Lower lobe of right lung (tissue), 2 donors: ENCODE results near the gene MC1R. TPM values are rescaled to one million over a fixed set of nuclear protein-coding genes. Genes with fewer than 3 reads are reported as not detected.
"Not testable (repeated sequence)": the region's sequence is repeated elsewhere in the genome, so short reads cannot be mapped to it uniquely, and the experiment has no call there.

ENCODE experiments used
- ATAC-seq, 2 donors: fragments of 200-7000 bp; cut with Tn5 transposase; one replicate each; pipeline ENCODE4 v1.9.1; 2020 to 2022; ENCODE audit warnings: mild to moderate bottlenecking in 2 of 2, moderate library complexity in 2 of 2
- DNase-seq: peaks from one replicate; pipeline ENCODE4 v3.0.0-alpha.2; 2020
- H3K27ac ChIP-seq: fragments of 200-600 bp; one replicate; pipeline ENCODE4 v1.8.0; 2022
- H3K27me3 ChIP-seq: fragments of 200-600 bp; one replicate; pipeline ENCODE4 v1.8.0; 2022; ENCODE audit warnings: low read depth
- H3K36me3 ChIP-seq: fragments of 200-600 bp; one replicate; pipeline ENCODE4 v1.8.0; 2022; ENCODE audit warnings: mild to moderate bottlenecking
- H3K4me1 ChIP-seq: fragments of 200-600 bp; one replicate; pipeline ENCODE4 v1.8.0; 2022
- H3K4me3 ChIP-seq: fragments of 200-600 bp; one replicate; pipeline ENCODE4 v1.8.0; 2022; ENCODE audit warnings: mild to moderate bottlenecking
- H3K9me3 ChIP-seq: fragments of 200-600 bp; one replicate; pipeline ENCODE4 v1.8.0; 2022
- intact Hi-C: fragments of 100-400 bp; cut with DNase I; formaldehyde crosslinking; loops from one replicate; pipeline ENCODE4 v1.11.0; 2022
- total RNA-seq: library from RNA; stranded (reverse); fragmentation: NEBNext Ultra II Directional; extraction: Animal tissue kit (Norgen Biotek cat#: 25700); gene quantifications from one replicate; pipeline ENCODE4 v1.2.1, GENCODE V29; 2021
- TF ChIP-seq, protein P1 (sequence below): fragments of 200-600 bp; IDR thresholded peaks from one replicate; pipeline ENCODE4 v1.8.0; 2022; ENCODE audit warnings: antibody characterized with exemption, mild to moderate bottlenecking
- donor health status: DM: no; HTN: yes; CAD: no; lungs with severe emphysema.

Gene MC1R
- total RNA-seq, 1 donor from 2014 or later = 5.3 TPM

DNA sequence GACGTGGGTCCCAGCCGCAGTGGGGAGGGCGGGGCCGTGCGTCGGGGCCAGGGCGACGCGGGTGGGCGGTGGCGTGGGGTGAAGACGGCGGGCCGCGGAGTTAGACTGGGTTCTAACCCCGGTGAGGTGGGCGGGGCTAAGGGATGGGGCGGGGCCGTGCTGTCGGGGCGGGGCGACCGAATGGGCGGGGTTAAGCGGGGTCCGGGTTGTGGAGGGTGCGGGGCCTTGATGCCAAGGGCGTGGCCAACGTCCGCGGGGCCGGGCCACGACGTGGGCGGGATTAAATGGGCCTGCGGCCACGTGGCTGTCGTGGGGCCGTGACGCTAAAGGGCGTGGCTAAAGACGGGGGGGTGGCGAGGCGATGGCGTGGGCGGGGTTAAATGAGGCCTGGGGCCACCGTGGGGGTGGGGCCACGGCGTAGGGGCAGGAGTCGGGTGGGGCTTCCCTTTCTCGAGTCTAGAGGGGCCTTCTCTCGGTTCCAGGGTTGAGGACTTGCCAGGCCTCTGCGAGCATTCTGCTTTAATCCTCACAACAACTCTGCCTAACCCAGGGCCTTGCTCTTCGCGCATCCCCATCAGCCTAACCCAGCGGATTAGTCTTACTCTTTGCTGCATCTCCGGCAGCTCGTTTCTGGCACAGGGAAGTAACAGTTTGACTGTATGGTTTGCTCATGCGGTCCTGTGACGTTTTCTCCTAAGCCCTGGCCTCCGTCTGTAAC lies 44.5 kb upstream of the MC1R start:
- intact Hi-C loops = no loop called here
- TF ChIP-seq, protein P1, sequence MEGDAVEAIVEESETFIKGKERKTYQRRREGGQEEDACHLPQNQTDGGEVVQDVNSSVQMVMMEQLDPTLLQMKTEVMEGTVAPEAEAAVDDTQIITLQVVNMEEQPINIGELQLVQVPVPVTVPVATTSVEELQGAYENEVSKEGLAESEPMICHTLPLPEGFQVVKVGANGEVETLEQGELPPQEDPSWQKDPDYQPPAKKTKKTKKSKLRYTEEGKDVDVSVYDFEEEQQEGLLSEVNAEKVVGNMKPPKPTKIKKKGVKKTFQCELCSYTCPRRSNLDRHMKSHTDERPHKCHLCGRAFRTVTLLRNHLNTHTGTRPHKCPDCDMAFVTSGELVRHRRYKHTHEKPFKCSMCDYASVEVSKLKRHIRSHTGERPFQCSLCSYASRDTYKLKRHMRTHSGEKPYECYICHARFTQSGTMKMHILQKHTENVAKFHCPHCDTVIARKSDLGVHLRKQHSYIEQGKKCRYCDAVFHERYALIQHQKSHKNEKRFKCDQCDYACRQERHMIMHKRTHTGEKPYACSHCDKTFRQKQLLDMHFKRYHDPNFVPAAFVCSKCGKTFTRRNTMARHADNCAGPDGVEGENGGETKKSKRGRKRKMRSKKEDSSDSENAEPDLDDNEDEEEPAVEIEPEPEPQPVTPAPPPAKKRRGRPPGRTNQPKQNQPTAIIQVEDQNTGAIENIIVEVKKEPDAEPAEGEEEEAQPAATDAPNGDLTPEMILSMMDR = no peak
- H3K9me3 ChIP-seq = no peaks in the 10 kb centered on the region
- H3K4me3 ChIP-seq = peak overlapping the region; percentile 95
- peaks cover 19% of the 10 kb centered on the region for H3K4me1 ChIP-seq
- DNase-seq (peak; percentile 97), ATAC-seq (peak; percentile 94 to 96)
- peak overlapping the region; percentile 97 for H3K27ac ChIP-seq
- H3K36me3 ChIP-seq = peaks cover 32% of the 10 kb centered on the region
- no peaks in the 10 kb centered on the region for H3K27me3 ChIP-seq

DNA sequence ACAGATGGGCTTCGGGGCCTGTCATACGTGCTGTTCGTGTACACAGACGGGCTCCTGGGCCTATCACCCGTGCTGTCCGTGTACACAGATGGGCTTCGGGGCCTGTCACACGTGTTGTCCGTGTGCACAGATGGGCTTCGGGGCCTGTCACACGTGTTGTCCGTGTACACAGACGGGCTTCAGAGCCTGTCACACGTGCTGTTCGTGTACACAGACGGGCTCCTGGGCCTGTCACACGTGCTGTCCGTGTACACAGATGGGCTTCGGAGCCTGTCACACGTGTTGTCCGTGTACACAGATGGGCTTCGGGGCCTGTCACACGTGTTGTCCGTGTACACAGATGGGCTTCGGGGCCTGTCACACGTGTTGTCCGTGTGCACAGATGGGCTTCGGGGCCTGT lies 39.5 kb upstream of the MC1R start:
- peaks cover 77% of the 10 kb centered on the region for H3K36me3 ChIP-seq
- H3K4me3 ChIP-seq, intact Hi-C loops: not testable (repeated sequence)

DNA sequence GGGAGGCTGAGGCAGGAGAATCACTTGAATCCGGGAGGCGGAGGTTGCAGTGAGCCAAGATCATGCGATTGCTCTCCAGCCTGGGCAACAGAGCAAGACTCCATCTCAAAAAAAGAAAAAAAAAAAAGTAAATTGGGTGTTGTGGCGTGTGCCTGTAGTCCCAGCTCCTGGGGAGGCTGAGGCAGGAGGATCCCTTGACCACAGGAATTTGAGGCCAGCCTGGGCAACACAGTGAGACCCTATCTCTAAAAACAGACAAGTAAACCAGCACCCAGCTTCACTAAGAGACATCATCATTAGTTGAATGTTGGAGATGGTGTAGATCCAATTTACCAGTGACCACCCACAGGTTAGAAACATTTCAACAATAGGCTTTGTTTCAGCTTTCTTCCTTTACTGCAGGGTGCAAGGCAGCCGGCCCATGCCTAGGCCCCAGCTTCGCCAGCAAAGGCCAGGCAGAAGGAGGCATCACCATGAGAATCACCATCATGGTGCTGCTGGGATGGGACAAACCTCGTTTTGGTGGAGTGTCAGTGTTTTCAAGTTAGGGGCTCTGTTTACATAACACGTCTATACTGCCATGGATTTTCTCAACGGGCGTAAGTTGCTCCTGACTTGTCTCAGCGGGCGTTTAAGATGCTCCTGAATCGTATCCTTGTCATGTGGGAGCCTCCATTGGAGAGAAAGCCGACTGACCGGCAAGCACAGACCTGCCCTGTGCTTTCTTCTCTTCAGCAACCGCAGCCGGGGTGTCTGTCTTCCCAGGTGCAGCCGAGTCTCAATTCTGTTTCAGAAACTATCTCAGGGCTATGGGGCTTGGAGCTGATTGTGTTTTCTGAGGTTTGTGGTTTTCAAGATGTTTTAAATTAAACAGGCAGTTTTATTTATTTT lies 37.9 kb upstream of the MC1R start:
- ATAC-seq (no peak), DNase-seq (no peak)
- Histone ChIP-seq H3K36me3 (peaks cover 79% of the 10 kb centered on the region), H3K4me3 (no peak overlapping the region), H3K9me3 (no peaks in the 10 kb centered on the region), H3K27me3 (no peaks in the 10 kb centered on the region), H3K27ac (no peak overlapping the region), H3K4me1 (no peaks in the 10 kb centered on the region)
- intact Hi-C loops = no loop called here
- TF ChIP-seq, protein P1 = no peak

More for the DNA sequence above, 39.5 kb upstream of the MC1R start:
- DNase-seq, H3K27me3 ChIP-seq, H3K27ac ChIP-seq, H3K9me3 ChIP-seq, ATAC-seq: not testable (repeated sequence)
- peaks cover 11% of the 10 kb centered on the region for H3K4me1 ChIP-seq

DNA sequence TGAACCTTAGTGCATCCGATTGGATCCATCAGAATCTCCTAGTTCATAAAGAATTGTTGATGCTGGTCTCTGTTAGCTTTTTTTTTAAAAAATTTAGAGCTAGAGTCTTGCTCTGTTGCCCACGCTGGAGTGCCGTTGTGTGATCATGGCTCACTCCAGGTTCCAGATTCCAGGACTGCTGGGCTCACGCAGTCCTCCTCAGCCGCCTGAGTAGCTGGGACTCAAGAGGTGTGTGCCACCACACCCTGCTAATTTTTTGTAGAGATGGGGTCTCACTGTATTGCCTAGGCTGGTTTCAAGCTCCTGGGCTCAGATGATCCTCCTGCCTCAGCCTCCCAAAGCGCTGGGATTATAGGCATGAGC lies 37.3 kb upstream of the MC1R start:
- TF ChIP-seq, protein P1 = no peak
- H3K36me3 ChIP-seq = peaks cover 79% of the 10 kb centered on the region

DNA sequence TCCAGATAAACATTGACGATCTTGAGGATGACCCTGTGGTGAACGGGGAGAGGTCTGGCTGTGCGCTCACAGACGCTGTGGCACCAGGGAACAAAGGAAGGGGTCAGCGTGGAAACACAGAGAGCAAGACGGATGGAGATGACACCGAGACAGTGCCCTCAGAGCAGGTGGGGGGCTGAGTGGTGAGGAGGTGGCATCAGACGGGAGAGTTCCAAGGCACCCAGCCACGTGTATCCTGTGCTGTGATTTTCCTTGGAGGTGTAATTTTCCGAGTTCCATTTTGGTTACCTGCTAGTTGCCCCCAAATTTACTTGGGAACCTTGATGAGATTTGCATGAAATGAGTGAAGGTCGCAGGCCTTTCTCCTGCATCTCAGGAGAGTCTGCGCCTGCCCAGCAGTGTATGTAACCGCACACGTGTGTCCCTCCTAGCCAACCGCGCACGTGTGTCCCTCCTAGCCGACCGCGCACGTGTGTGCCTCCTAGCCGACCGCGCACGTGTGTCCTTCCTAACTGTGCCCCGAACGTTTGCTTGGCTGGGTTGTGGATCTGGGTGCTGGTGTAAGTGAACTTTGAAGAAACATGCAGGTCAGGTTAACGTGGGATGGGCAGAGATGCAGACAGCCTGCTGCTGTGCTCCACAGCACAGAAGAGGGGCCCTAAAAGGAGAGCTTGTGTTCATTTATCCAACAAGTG lies 35.2 kb upstream of the MC1R start:
- H3K27me3 ChIP-seq = no peaks in the 10 kb centered on the region
- ATAC-seq (peak in 1 of 2 donors; percentile 32), DNase-seq (no peak)
- no peaks in the 10 kb centered on the region for H3K4me1 ChIP-seq
- H3K9me3 ChIP-seq = no peaks in the 10 kb centered on the region
- no peak overlapping the region for H3K27ac ChIP-seq
- intact Hi-C loops = no loop called here
- H3K36me3 ChIP-seq = peaks cover 91% of the 10 kb centered on the region
- H3K4me3 ChIP-seq = no peak overlapping the region
- TF ChIP-seq, protein P1 = no peak

More for the DNA sequence above, 37.3 kb upstream of the MC1R start:
- H3K4me1 ChIP-seq = no peaks in the 10 kb centered on the region
- intact Hi-C loops = no loop called here
- no peak overlapping the region for H3K27ac ChIP-seq
- H3K27me3 ChIP-seq = no peaks in the 10 kb centered on the region
- ATAC-seq = peak in 1 of 2 donors; percentile 27
- no peak overlapping the region for H3K4me3 ChIP-seq
- DNase-seq = no peak
- no peaks in the 10 kb centered on the region for H3K9me3 ChIP-seq
